Dedifferentiated amniotic fluid mesenchymal stem cell (primary cell): ENCODE measurements around the gene TSPAN31.

Experiments used
- DNase-seq: peaks from one replicate; pipeline ENCODE4 v3.0.0-alpha.2; 2016; ENCODE audit errors: extremely low spot score

The TSPAN31 gene

GRCh38 chr12:57722716-57723629 lies 21.9 kb upstream of the TSPAN31 start:
- DNase-seq = no peak

- no peak for DNase-seq
Observed at GRCh38 chr12:57723630-57723962, 21.2 kb upstream of the TSPAN31 start.

- DNase-seq = no peak
Observed at GRCh38 chr12:57724003-57724935, 20.6 kb upstream of the TSPAN31 start.

DNA sequence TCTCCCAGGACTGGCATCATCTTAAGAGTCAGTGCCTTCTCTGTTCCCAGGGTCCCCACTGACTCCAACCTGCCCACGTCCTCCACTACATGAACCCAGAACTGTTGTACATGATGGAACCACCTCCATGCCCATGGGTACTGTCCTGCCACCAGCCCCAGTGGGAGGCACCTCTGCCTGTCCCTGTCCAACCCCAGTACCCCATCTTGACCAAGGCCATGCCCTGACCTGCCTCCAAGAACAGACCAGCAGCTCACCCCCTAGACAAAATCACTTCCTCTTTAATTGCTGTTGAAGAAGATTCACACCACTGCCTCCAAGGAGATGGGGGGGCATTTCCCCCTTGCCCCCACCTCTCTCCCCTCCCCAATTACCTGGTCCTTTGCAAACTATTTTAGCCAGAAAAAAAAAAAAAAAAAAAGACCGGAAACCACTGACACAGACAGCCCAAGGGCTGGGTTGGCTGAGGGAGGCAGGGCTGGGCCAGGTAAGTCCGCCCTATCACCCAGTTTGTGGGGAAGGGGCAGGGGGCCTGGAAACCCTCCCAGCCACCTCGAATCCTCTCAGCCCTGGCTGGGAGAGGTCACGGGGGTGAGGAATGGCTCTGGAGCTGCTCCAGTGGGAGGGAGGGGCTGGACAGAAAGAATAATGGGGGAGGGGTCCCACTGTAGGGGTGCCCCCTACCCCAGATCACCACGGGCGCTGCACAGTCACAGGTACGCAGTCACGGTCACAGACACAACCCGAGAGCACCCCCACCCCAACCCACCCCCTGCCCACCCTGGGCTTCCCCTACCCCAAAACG lies 19.7 kb upstream of the TSPAN31 start:
- no peak for DNase-seq

DNA sequence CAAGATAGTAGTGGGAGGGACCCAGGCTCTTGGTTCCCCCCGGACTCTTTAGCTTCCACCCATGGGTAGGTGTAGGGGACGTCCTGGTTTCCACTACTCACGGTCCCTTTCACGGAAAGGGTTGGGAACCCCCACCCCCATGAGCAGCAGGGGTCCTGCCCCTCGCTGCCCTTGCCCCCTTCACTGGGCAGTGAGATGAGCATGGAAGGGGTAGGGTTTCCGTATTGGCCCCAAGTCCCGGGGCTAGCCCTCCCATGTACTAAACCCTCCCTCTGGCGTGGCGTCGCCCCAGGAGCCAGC lies 19.0 kb upstream of the TSPAN31 start:
- no peak for DNase-seq

GRCh38 chr12:57726151-57726883 lies 18.5 kb upstream of the TSPAN31 start:
- peak; percentile 73 for DNase-seq

DNA sequence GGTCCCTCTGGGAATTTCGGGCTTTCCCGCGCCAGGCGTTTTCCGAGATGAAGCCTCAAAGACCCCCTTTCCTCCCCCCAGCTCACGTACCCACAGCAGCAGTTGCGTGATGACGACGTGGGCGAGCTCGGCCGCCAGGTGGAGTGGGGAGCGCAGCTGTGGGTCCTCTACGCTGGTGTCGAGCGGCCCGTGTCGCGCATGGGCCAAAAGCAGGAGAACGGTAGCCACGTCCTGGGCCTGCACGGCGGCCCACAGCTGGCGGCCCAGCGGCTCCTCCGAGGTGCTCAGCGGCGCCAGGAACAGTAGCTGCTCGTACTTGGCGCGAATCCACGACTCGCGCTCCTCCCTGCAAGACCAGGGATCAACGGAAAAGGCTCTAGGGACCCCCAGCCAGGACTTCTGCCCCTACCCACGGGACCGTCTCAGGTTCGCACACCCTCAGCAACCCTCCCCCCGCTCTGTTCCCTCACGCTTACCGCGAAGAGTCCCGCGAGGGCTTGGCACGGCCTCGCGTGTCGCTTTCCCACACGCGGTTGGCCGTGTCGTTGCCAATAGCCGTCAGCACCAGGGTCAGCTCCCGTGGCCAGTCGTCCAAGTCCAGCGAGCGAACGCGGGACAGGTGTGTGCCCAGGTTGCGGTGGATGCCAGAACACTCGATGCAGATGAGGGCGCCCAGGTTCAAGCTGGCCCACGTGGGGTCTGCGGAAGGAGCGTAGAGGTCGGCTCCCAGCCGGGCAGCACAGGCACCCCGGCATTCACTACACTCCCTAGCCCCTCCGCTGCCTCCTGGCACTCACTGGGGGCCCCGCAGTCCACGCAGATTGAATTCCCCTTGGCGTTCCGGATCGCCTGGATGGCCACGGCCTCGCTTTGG lies 17.7 kb upstream of the TSPAN31 start:
- no peak for DNase-seq

- no peak for DNase-seq
Observed at GRCh38 chr12:57727758-57728395, 17.0 kb upstream of the TSPAN31 start.

DNA sequence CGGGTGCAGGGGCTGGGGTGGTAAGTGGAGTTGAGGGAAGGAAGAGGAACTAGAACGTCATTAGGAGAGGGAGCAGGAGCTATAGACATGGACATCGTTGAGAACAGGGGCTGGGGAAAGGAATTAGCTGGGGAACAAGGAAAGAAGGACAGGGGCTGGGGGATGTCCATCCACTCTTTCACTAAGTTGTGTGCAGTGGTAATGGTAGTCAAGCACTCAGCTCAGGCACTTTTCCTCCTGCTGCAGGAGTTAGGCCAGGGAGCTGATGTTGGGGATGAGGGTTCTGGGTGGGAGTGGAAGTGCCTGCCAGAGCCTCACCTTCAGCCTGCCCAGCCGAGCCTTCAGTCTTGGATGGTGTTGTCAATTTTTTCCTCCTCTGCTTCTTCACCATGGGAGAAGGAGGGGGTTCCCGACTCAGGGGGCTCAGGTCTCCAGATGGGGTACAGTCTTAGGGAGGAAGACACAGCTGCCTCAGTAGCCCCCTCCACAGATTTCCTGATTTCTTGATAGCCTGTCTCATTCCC lies 15.5 kb upstream of the TSPAN31 start:
- DNase-seq = no peak

DNA sequence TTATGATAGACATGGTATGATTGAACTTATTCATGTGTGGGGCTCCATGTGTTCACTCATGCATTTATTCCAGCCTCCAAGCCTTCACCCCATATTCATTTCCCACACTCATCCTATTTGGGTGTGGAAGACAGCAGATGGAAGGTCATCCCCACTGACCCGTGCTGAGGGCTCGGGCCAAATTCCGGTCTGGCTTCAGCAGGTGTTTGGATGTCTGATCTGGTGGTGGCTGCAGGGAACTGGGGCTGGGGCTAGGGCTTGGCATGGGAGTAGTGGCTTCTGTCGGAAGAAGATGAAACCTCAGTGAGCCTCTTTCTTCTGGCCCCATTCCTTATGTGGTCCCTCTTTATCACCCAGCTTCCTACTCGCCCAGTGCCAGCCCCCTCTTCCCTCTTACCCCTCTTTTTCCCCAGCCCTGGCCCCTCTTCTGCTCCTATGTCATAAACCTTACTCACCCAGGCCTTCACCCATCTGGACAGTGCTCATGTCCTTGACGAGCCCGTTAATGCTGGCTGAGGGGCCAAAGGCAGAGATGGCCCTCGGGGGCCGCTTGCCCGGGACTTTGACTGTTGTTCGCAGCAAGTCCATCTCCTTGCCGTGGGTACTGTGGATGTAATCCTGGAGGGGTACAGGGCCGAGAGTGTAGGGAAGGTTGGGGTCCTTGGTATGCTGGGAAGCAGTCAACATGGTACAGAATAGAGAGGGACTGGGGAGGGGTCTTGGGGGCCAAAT lies 14.3 kb upstream of the TSPAN31 start:
- no peak for DNase-seq

DNA sequence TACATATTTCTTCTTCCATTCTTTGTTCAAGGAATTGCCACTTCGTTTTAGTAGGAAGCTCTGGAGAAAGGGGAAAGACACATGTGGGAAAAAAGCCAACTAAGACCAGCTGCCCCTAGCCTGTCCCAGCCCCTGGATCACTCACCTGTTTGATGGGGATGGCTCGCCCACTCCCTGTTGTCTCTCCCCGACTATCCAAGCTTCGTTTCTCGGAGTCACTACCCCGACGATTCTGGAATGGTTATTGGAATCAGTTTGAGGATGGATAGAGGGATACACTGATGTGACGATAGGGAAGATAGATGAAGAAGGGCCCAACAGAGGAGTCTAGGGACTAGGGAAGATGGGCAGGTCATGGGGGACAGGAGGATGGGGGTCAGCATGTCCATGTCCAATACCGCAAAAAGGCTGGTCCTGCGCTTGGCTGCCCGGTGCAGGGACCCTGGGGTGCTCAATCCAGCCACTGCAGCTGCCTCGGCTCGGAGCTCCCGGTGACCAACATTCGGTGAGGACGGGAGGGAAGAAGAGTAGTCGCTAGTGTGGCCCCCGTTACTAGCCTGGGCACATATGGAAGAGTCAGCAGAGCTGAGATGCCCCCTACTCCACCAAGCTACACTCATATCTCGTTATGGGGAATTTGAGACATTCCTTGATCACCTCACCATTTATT lies 13.3 kb upstream of the TSPAN31 start:
- DNase-seq = no peak

- no peak for DNase-seq
Observed at GRCh38 chr12:57732270-57732669, 12.6 kb upstream of the TSPAN31 start.

DNA sequence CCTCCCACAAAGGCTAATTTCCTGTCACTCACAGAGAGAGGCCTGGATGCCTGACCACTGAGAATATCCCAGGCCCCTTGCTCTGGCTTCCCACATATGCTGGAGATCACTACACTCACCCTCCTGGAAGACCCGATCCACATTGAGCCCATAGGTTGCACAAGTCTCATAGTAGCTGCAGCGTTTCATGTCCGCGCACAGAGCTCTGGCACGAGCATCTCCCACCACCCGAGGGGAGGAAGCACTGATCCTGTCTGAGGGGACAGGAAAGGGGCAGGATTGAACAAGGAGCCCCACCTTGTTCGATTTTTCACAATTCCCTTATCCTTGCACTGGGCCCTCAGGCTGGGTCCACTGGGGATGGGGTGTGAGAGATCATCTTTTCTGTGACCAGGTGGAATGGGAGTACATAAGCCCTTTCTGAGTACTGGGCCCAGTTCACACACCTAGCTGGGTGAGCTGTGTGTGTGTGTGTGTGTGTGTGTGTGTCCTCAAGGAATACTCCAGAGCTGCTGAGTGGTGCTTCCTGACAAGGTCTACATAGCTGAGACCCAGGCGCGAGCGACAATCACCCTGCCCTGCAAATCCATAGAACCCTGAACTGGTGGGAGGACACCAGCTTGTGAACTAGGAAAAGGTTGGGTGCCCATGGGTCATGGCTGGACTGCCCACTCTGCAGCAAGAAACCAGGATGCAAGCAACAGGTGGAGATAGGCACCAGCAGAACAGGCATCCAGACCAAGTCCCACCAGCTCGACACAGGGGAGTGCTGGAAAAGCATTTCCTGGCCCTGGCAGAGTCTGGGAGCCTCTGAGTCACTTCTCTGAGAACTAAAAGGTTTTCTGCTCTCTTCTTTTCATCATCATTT lies 11.9 kb upstream of the TSPAN31 start:
- no peak for DNase-seq

DNA sequence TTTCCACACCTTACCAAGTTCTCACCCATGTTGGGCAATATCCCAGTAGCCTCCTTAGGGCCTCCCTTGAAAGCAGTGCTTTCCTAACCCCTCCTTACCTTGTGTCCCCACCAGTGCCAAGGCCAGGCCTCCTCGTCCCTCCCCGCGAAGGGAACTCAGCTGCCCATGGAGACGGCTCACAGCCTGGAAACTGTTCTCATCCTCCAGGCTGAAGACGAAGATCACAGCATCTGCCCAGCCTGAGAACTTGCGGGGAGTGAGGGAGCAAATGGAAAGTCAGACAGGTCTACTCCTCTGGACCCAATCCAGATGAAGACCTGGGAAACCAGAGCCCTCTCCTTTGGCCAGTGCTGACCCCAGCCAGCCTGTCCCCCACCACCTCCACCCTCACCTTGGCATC lies 10.9 kb upstream of the TSPAN31 start:
- no peak for DNase-seq

- DNase-seq = no peak
Observed at GRCh38 chr12:57734591-57734990, 10.2 kb upstream of the TSPAN31 start.

DNA sequence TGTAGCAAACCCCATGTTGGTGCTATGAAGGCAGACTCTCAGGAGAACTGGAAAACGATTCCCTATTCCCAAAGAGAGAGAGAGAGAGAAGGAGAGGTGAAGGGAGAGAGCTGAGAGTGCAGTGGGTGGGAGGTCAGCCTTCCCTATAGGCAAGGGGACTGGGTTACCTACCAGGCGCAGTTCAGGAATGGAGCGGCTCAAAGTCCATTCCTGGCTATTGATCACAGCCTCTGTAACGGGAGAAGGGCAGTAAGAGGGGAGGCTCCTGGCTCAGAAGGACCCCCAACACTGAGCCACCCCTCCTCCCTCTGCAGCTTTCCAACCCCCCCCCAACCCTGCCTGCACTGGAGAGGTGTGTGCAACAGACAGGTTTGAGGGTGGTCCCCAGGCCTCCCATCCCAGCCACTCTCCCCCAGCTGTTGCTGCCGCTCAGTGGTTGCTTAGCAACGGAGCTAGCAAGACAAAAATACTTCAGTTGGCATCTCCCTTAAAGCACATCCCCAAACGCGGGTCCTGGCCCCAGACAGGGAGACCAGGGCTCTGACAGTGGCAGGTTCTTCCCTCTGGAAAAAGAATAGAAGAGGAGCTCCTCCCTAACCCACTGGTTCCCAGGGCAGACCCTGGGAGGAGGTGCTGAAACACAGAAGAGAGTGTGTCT lies 9.5 kb upstream of the TSPAN31 start:
- no peak for DNase-seq
